Measurements from ENCODE around the gene C9orf43.

Gene C9orf43

DNA sequence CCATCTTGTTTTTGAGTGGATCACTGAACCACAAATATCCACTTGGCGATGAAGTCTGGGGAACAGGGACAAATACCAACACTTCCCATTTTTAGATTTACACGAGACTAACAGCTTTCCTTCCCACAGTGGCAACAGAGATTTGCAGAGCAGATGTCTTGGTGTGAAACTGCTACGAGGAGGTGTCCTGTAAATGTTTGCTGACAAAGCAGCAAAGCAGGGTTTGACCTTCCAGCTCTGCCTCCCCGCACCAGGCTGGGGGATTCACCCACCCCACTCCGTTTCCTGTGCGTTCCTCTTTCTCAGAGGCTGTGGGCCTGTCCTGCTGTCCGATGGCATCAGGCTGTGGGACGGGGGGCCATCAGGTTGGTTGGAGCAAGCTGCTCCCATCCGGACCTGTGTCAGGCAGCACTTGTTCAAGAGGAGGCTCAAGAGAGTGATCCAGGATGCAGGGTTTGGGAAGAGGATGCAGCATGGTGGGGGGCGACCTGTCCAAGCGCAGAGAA lies 52.3 kb downstream of the C9orf43 start:
- Histone ChIP-seq H3K27ac (no peak overlapping the region), H3K4me3 (peak overlapping the region; percentile 67)
- TF ChIP-seq, protein P1, sequence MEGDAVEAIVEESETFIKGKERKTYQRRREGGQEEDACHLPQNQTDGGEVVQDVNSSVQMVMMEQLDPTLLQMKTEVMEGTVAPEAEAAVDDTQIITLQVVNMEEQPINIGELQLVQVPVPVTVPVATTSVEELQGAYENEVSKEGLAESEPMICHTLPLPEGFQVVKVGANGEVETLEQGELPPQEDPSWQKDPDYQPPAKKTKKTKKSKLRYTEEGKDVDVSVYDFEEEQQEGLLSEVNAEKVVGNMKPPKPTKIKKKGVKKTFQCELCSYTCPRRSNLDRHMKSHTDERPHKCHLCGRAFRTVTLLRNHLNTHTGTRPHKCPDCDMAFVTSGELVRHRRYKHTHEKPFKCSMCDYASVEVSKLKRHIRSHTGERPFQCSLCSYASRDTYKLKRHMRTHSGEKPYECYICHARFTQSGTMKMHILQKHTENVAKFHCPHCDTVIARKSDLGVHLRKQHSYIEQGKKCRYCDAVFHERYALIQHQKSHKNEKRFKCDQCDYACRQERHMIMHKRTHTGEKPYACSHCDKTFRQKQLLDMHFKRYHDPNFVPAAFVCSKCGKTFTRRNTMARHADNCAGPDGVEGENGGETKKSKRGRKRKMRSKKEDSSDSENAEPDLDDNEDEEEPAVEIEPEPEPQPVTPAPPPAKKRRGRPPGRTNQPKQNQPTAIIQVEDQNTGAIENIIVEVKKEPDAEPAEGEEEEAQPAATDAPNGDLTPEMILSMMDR (IDR thresholded peaks at IDR 0.05): no peak
- DNase-seq (ENCODE audit: low spot score): peak; percentile 54

GRCh38 chr9:113463418-113464285 lies 53.1 kb downstream of the C9orf43 start, which contains the start of gene RGS3:
TSS of gene RGS3 (plus strand) at chr9:113463727. CDS start at chr9:113463803, 76 bp downstream.
- H3K4me3 ChIP-seq: peak within 1 kb of the TSS; percentile 67
- TF ChIP-seq, protein P1 (IDR thresholded peaks at IDR 0.05): peak; percentile 22
- peak within 1 kb of the TSS; percentile 73 to 74 for H3K27ac ChIP-seq
- DNase-seq (ENCODE audit: low spot score): peak; percentile 77

- peak; percentile 36 for DNase-seq (ENCODE audit: low spot score)
- H3K27ac ChIP-seq: peak overlapping the region; percentile 73 to 74
Measured at GRCh38 chr9:113464286-113464660, 53.7 kb downstream of the C9orf43 start.

GRCh38 chr9:113465599-113466140 lies 55.1 kb downstream of the C9orf43 start:
- TF ChIP-seq, protein P1 (IDR thresholded peaks at IDR 0.05): no peak
- Histone ChIP-seq H3K27ac (peak overlapping the region; percentile 73 to 74), H3K4me3 (no peak overlapping the region)
- peak; percentile 64 for DNase-seq (ENCODE audit: low spot score)

More at GRCh38 chr9:113464286-113464660, 53.7 kb downstream of the C9orf43 start:
- H3K4me3 ChIP-seq: peak overlapping the region; percentile 67
- TF ChIP-seq, protein P1 (IDR thresholded peaks at IDR 0.05): no peak

GRCh38 chr9:113467183-113467582 lies 56.6 kb downstream of the C9orf43 start:
- Histone ChIP-seq H3K27ac (no peak overlapping the region), H3K4me3 (no peak overlapping the region)
- DNase-seq (ENCODE audit: low spot score): no peak
- TF ChIP-seq, protein P1 (IDR thresholded peaks at IDR 0.05): no peak

DNA sequence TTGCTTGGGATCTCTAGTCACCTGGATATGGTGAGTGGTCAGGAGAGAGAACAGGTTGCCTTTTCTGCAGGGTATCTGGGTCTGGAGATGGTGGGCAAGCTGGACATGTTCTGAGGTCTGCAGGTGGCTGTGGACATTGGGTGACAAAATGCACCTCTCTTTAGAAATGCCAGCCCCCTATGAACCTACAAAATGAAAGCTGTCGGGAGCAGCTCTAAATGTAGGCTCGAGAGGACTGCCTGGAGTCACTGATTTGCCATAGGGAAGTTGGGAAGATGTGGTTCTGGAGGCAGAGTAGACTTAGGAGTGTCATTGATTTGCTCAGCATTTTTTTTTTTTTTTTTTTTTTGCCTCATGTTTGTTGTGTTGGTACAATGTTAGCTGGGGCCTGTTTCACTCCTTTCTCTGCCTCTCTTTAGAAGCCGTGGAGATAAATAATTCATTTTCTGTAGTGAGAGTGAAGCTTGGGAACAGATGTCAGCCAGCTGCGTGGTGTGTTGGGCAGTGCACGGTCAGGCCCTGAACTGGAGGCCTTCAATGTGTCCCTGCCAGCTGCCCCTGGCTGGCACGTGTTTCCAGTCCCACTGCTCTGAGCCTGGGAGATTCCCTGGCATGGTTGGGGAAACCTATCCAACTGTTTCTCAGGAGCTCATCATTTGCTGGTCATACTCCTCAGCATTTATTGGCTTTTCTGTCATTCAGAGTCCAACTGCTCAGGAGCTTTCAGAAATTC lies 58.3 kb downstream of the C9orf43 start:
- peak; percentile 69 for DNase-seq (ENCODE audit: low spot score)
- TF ChIP-seq, protein P1 (IDR thresholded peaks at IDR 0.05): no peak
- Histone ChIP-seq H3K4me3 (no peak overlapping the region), H3K27ac (peak overlapping the region; percentile 47 to 53)

Data from coronary artery (tissue), 2 donors.